Mesodermal cell (in vitro differentiated cells): ENCODE data around the gene VCP.

ENCODE experiments used
- H3K27ac ChIP-seq: 2 replicates; pipeline ENCODE4 v1.7.0; 2013; ENCODE audit warnings: mild to moderate bottlenecking, low read depth, low read length, moderate library complexity; ENCODE audit not compliant: severe bottlenecking
- H3K36me3 ChIP-seq: 2 replicates; pipeline ENCODE4 v1.7.1; 2013; ENCODE audit warnings: mild to moderate bottlenecking, low read length, moderate library complexity; ENCODE audit not compliant: control insufficient read depth, insufficient read depth
- H3K4me1 ChIP-seq: one replicate; pipeline ENCODE4 v1.7.1; 2013; ENCODE audit warnings: mild to moderate bottlenecking, low read length; ENCODE audit not compliant: insufficient read depth, control insufficient read depth, poor library complexity, severe bottlenecking
- H3K4me3 ChIP-seq: 2 replicates; pipeline ENCODE4 v1.7.0; 2013; ENCODE audit warnings: low read length, control low read depth, mild to moderate bottlenecking; ENCODE audit not compliant: insufficient read depth, poor library complexity, severe bottlenecking; ENCODE audit errors: extremely low read depth
- H3K9me3 ChIP-seq: 2 replicates; pipeline ENCODE4 v1.7.1; 2013; ENCODE audit warnings: mild to moderate bottlenecking, low read length, moderate library complexity; ENCODE audit not compliant: control insufficient read depth
- WGBS, 2 experiments: methylation state at CpG; one replicate each; pipeline ENCODE4 v1.1.5; 2013; ENCODE audit warnings: missing lambda C conversion rate in 2 of 2; ENCODE audit not compliant: insufficient coverage in 2 of 2; 5-methylcytosine and 5-hydroxymethylcytosine counted together

The VCP gene

DNA sequence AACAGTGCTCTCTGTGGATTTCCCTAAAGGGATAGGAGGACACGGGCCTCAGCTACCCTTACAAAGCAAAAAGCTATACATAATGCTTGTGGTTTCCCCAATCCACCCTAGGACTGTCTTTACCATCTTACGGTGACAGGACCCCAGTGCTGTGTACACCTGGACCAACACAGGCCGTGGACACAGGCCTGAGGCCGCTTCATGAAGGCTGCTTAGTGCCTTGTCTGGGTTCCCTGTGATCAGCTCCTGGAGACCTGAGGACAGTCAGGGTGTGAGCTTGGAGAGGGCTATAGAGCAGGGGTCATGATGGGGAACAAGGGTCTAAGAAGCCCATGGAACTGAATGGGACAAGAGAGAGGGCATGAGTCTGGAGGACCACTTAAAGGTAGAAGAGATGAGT is 4.4 kb upstream of the VCP start:
- peaks cover 52% of the 10 kb centered on the region for H3K36me3 ChIP-seq
- H3K4me3 ChIP-seq = no peak overlapping the region
- H3K27ac ChIP-seq = no peak overlapping the region
- no peaks in the 10 kb centered on the region for H3K9me3 ChIP-seq
- H3K4me1 ChIP-seq = peaks cover 7% of the 10 kb centered on the region
- WGBS, 2 experiments = 96 to 100% methylated on average over 4 of the region's 4 CpGs

DNA sequence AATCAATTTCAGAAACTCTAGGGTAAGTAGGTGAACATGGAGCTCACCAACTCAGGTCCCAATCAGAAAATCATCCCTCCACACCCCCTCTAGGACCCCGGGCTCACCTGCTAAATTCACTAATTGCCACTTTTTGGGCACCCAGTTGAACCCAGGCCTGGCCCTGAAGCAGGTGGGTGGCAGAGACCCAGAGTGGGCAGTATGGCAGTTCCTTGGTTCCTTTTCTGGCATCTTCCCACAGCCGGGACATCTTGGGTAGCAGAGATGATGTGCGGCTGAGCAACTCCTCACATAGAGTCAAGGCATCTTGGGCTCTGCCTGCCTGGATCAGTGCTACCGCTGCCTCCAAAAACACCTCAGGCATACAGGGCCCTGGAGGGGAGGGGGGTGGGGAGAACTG is 2.9 kb upstream of the VCP start:
- peaks cover 7% of the 10 kb centered on the region for H3K4me1 ChIP-seq
- no peak overlapping the region for H3K4me3 ChIP-seq
- no peaks in the 10 kb centered on the region for H3K9me3 ChIP-seq
- H3K27ac ChIP-seq = no peak overlapping the region
- WGBS, 2 experiments = 100% methylated on average over 1 to 2 of the region's 4 CpGs
- peaks cover 65% of the 10 kb centered on the region for H3K36me3 ChIP-seq

DNA sequence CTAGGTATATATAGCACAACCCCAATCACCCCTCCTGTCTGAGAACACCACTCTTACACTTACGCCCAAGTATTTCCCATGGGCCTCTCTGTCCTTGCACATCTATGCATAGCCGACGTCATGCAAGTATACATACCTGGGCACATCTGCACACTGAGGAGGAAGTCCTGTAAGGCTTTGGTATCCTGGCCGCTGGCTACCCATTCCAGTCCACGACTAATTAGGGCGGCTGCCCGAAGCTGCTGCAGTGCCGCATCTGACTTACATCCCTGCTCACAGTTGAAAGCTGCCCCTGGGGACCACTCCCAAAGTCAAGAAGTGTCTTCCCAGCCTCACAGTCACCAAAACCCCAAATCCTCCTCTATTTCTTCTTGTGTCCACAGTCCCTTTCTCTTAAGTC is 2.4 kb upstream of the VCP start:
- H3K36me3 ChIP-seq = peaks cover 71% of the 10 kb centered on the region
- H3K9me3 ChIP-seq = no peaks in the 10 kb centered on the region
- 98% methylated on average over 8 of the region's 8 CpGs for WGBS, 2 experiments
- no peak overlapping the region for H3K4me3 ChIP-seq
- peaks cover 7% of the 10 kb centered on the region for H3K4me1 ChIP-seq
- H3K27ac ChIP-seq = no peak overlapping the region

DNA sequence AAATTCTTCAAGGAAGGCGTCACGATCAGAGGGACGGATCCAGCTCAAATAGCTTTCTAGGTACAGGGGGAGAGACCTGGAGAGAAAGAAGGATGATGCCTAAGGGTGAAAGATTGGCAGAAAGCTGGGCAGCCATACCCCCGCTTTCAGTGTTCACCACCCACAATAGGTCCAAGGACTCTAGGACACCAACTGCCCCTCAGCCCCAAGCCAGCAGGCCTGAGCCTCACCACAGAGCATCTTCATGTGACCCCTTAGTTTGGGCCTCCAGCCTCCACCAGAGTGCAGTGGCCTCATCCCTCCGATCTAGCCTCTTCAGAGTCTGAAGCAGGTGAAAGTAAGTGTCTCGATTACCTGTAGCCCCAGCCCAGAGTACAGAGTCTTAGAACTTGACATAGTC is 1.7 kb upstream of the VCP start:
- peaks cover 76% of the 10 kb centered on the region for H3K36me3 ChIP-seq
- H3K4me1 ChIP-seq = peaks cover 7% of the 10 kb centered on the region
- 98% methylated on average over 5 to 6 of the region's 6 CpGs for WGBS, 2 experiments
- H3K9me3 ChIP-seq = no peaks in the 10 kb centered on the region
- H3K4me3 ChIP-seq = no peak overlapping the region
- no peak overlapping the region for H3K27ac ChIP-seq

DNA sequence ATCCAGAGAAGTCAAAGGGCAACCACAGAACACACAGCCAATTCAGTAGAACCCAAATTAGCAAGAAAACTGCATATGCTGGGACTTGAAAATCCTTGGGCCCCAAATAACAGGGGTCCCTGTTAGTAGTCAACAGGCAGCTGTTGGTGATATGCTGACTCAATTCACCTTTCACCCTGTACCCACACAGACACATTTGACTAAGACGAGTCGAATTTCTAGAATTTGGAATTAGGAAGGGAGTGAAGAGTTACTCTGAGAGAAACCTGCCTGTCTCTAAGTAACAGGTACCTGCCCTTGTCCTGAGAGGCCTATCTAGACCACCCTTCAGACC is 821 bp upstream of the VCP start:
- Histone ChIP-seq H3K4me3 (peak overlapping the region; percentile 20), H3K27ac (peak overlapping the region; percentile 91), H3K36me3 (peaks cover 85% of the 10 kb centered on the region), H3K4me1 (peaks cover 9% of the 10 kb centered on the region), H3K9me3 (no peaks in the 10 kb centered on the region)
- WGBS, 2 experiments = no CpG with 5 or more reads among the region's 2 CpGs

DNA sequence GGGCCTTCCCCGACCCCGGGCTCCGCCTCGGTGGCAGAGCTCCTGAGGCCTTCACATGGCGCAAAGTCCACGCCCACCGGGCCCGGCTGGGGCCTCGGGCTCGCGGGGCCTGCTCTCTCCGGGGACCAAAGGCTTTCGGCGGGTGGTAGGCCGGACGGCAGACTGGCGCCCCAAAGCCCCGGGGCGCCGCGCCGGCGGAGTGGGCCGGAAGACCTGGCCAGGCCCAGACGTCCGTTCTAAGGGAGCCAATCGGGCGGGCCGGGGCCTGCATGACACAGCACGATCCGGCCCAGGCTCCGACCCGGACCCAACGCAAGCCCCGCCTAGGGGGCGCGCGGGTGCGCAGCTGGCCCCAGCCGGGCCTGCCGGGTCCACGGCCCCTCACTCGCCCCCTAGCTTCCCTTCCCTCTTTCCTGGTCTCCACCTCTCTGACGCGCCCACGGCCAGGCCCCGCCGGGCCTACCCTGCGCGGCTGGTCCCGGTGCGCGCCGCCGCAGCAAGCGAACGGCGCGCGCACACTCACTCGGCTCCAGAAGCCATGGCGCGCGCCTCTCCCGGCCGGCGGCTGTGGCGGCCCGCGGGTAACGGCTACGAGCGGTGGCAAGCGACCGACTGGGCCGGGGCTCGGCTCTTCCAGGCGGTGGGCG is 488 bp downstream of the VCP start:
- Histone ChIP-seq H3K4me3 (peak overlapping the region; percentile 94), H3K27ac (peak overlapping the region; percentile 100), H3K4me1 (peaks cover 6% of the 10 kb centered on the region), H3K9me3 (no peaks in the 10 kb centered on the region), H3K36me3 (peaks cover 87% of the 10 kb centered on the region)
- WGBS, 2 experiments = 0% methylated on average over 44 to 66 of the region's 79 CpGs

DNA sequence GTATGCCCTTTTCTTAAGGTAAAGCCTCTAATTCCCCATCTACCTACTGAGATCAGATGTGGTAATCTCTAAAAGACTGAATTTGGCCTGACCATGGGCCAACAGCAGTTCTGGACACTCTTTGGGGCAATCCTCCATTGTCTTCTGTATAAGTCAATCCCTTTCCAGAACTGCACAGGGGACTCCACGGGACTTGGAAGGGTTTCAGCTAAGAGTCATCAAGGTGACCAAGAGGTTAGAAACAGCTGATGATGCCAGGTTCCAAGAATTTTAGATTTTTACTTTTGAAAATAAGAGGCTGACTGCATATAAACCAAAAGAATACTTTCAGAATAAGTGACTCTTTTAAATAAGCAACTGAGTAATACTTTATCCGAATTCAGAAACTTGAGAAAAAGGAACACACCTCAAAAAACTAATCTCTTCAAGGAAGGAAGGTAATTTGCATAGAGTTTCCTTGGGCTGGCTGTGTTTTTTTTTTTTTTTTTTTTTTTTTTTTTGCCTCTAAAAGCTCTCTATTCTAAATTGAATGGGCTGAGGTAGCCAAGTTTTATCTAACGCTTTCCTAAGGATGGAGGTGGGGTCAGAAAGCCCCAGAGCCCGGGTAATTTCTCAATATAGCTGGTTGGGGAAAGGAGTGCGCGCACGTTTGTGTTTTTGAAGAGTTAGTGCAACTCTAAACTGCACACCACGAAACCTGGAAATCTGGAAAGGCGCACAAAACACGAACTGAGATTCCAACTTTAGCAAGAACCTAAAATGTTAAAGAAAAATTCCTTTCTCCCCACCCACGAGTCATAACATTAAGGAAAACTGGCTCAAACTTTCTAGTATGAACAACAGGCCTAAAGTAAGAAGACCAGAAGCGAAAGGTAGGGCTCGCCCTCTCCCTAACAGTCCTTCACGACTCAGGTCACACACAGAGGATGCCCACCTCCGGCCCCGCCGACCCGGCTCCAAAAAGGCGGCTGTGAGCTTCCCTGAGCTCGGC is 1.3 kb downstream of the VCP start:
- H3K27ac ChIP-seq = peak overlapping the region; percentile 100
- WGBS, 2 experiments = 0 to 1% methylated on average over 6 to 17 of the region's 20 CpGs

DNA sequence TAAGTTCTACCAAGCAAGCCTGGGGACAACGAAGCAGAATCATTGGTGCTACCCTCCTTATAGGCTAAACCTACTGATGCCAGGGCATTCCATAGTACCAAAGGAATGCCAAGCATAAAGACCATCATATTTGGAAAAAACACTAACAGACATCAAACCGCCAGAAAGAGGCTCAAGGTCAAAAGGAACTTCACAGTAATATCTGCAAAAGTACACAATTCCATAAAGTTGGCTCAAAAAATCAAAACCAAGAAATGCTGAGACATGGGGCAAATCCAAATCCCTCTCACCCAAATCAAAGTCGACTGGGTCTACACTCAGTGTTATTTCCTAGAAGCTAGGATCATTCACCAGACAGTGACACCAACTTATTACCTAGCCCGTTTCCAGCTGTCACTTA is 3.4 kb downstream of the VCP start:
- WGBS, 2 experiments = 93 to 95% methylated on average over 3 of the region's 4 CpGs
- Histone ChIP-seq H3K27ac (no peak overlapping the region), H3K9me3 (no peaks in the 10 kb centered on the region), H3K4me1 (peaks cover 6% of the 10 kb centered on the region), H3K4me3 (no peak overlapping the region), H3K36me3 (peaks cover 87% of the 10 kb centered on the region)

More for the DNA sequence above, 1.3 kb downstream of the VCP start:
- H3K4me3 ChIP-seq = peak overlapping the region; percentile 94
- peaks cover 87% of the 10 kb centered on the region for H3K36me3 ChIP-seq
- peaks cover 6% of the 10 kb centered on the region for H3K4me1 ChIP-seq
- H3K9me3 ChIP-seq = no peaks in the 10 kb centered on the region

DNA sequence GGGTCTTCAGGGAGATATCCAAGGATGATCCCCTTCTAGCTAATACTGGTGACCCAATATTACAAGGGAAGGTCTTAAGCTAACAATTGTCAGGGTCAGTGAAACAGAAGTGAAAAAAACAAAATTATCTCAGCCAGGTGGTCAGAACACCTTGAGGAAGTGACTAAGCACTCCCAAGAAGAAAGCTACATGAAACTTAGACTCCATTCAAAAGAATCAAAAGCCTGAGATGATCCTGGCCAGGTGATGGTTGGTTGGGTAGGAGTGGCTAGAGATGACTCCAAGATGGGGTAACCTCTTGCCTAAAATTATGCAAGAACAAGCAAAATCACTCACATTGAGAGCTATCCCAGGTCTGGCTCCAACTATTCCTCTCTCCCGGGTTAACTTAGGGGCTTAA is 5.4 kb downstream of the VCP start:
- Histone ChIP-seq H3K4me3 (no peak overlapping the region), H3K27ac (no peak overlapping the region), H3K36me3 (peaks cover 95% of the 10 kb centered on the region), H3K9me3 (no peaks in the 10 kb centered on the region), H3K4me1 (peaks cover 6% of the 10 kb centered on the region)
- WGBS, 2 experiments = no CpG with 5 or more reads among the region's 1 CpG

DNA sequence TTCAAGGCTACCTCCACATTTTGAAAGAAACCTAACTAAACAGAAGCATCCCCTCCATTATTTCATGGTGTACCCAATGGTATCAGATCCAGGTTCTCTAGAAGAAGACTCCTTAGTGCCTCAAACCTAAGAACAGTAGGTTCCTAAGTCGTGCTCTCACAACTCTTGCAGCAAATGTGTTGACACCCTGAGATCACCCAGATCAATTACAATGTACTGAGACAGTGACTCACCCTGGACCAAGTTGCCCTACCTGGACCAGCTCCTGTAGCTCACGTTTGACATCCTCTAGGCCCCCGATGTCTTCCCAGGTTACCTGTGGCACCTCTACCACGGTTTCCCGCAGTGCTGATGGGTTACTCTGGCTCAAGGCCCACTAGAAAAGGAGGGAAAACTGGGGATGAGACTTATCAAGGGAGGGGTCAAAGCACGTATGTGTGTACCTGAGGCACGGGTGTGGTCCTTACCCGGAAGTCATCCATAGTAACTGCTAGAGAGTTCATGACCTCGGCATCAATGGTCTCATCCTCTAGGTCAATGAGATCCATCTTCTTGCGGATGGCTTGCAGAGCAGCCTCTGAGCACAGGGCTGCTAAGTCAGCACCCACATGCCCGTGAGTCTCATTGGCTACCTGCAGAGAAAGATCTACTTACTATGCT is 11.7 kb downstream of the VCP start:
- H3K36me3 ChIP-seq = peaks cover 100% of the 10 kb centered on the region
- no peak overlapping the region for H3K4me3 ChIP-seq
- H3K4me1 ChIP-seq = no peaks in the 10 kb centered on the region
- WGBS, 2 experiments = 95 to 98% methylated on average over 10 to 11 of the region's 11 CpGs
- no peaks in the 10 kb centered on the region for H3K9me3 ChIP-seq
- H3K27ac ChIP-seq = no peak overlapping the region
